ENCODE measurements around the gene GATD1.

The GATD1 gene

GRCh38 chr11:749731-750130 lies 27.6 kb downstream of the GATD1 start:
- Histone ChIP-seq H2AK5ac (ENCODE audit: low read length) (no peak overlapping the region), H3K4me1 (ENCODE audit: control insufficient read depth, low read depth, low read length) (peaks cover 3% of the 10 kb centered on the region), H3K79me1 (ENCODE audit: low read length) (peaks cover 9% of the 10 kb centered on the region), H3K27me3 (ENCODE audit: insufficient read depth, low read length, poor library complexity) (no peaks in the 10 kb centered on the region), H2BK15ac (replicated peaks; ENCODE audit: low read depth) (no peak overlapping the region), H3K79me2 (ENCODE audit: control insufficient read depth, insufficient read depth, low read length) (peaks cover 32% of the 10 kb centered on the region), H3K36me3 (ENCODE audit: control insufficient read depth, insufficient read depth, low read length) (no peaks in the 10 kb centered on the region), H3K9ac (ENCODE audit: low read length) (no peak overlapping the region), H3K4me3 (ENCODE audit: low read length) (no peak overlapping the region), H3K18ac (ENCODE audit: low read length) (no peak overlapping the region), H3K56ac (ENCODE audit: low read length) (no peak overlapping the region), H4K8ac (ENCODE audit: low read depth, low read length) (no peak overlapping the region), H4K5ac (ENCODE audit: low read length) (no peak overlapping the region), H3K4ac (ENCODE audit: low read depth, low read length) (no peak overlapping the region), H2BK120ac (ENCODE audit: low read depth, low read length) (no peak overlapping the region), H3K23ac (ENCODE audit: low read length) (no peak overlapping the region), H3K4me2 (ENCODE audit: low read length) (no peak overlapping the region), H3K27ac (ENCODE audit: low read depth, low read length) (no peak overlapping the region), H2BK5ac (ENCODE audit: low read length) (no peak overlapping the region)
- no peak for DNase-seq
- WGBS (ENCODE audit: extremely low coverage, insufficient coverage, low lambda C conversion rate), result no CpG with 5 or more reads among the region's 2 CpGs

GRCh38 chr11:748007-748359 lies 29.3 kb downstream of the GATD1 start:
- Histone ChIP-seq H4K5ac (ENCODE audit: low read length) (no peak overlapping the region), H3K36me3 (ENCODE audit: control insufficient read depth, insufficient read depth, low read length) (no peaks in the 10 kb centered on the region), H3K4me3 (ENCODE audit: low read length) (peak overlapping the region; percentile 94), H4K8ac (ENCODE audit: low read depth, low read length) (no peak overlapping the region), H3K9ac (ENCODE audit: low read length) (peak overlapping the region; percentile 92), H2BK15ac (replicated peaks; ENCODE audit: low read depth) (no peak overlapping the region), H2BK120ac (ENCODE audit: low read depth, low read length) (no peak overlapping the region), H3K23ac (ENCODE audit: low read length) (peak overlapping the region; percentile 91), H3K4ac (ENCODE audit: low read depth, low read length) (no peak overlapping the region), H3K18ac (ENCODE audit: low read length) (peak overlapping the region; percentile 42), H2BK5ac (ENCODE audit: low read length) (no peak overlapping the region), H3K27ac (ENCODE audit: low read depth, low read length) (no peak overlapping the region), H3K79me2 (ENCODE audit: control insufficient read depth, insufficient read depth, low read length) (peaks cover 32% of the 10 kb centered on the region), H3K79me1 (ENCODE audit: low read length) (peaks cover 9% of the 10 kb centered on the region), H3K4me2 (ENCODE audit: low read length) (peak overlapping the region; percentile 98), H3K56ac (ENCODE audit: low read length) (peak overlapping the region; percentile 92), H2AK5ac (ENCODE audit: low read length) (no peak overlapping the region), H3K27me3 (ENCODE audit: insufficient read depth, low read length, poor library complexity) (no peaks in the 10 kb centered on the region), H3K4me1 (ENCODE audit: control insufficient read depth, low read depth, low read length) (peaks cover 3% of the 10 kb centered on the region)
- no peak for DNase-seq
- no CpG with 5 or more reads among the region's 18 CpGs for WGBS (ENCODE audit: extremely low coverage, insufficient coverage, low lambda C conversion rate)

GRCh38 chr11:747158-748006 lies 29.9 kb downstream of the GATD1 start, which contains the start of gene TALDO1:
TALDO1 (plus strand) TSS chr11:747464; CDS start chr11:747482, 18 bp downstream.
- no peak within 1 kb of the TSS for H2BK15ac ChIP-seq (replicated peaks; ENCODE audit: low read depth)
- peak within 1 kb of the TSS; percentile 95 for H3K56ac ChIP-seq (ENCODE audit: low read length)
- H3K79me2 ChIP-seq (ENCODE audit: control insufficient read depth, insufficient read depth, low read length), result peaks cover 27% of the 10 kb centered on the region
- peak; percentile 94 for DNase-seq
- H3K23ac ChIP-seq (ENCODE audit: low read length), result peak within 1 kb of the TSS; percentile 94
- H2BK120ac ChIP-seq (ENCODE audit: low read depth, low read length), result peak within 1 kb of the TSS; percentile 6
- peak within 1 kb of the TSS; percentile 10 for H3K4ac ChIP-seq (ENCODE audit: low read depth, low read length)
- no peaks in the 10 kb centered on the region for H3K36me3 ChIP-seq (ENCODE audit: control insufficient read depth, insufficient read depth, low read length)
- H3K9ac ChIP-seq (ENCODE audit: low read length), result peak within 1 kb of the TSS; percentile 92
- no peak within 1 kb of the TSS for H2BK5ac ChIP-seq (ENCODE audit: low read length)
- peak within 1 kb of the TSS; percentile 98 for H3K4me2 ChIP-seq (ENCODE audit: low read length)
- H3K27ac ChIP-seq (ENCODE audit: low read depth, low read length), result peak within 1 kb of the TSS; percentile 85
- H3K18ac ChIP-seq (ENCODE audit: low read length), result peak within 1 kb of the TSS; percentile 77
- H3K4me1 ChIP-seq (ENCODE audit: control insufficient read depth, low read depth, low read length), result peaks cover 3% of the 10 kb centered on the region
- H4K8ac ChIP-seq (ENCODE audit: low read depth, low read length), result no peak within 1 kb of the TSS
- H4K5ac ChIP-seq (ENCODE audit: low read length), result no peak within 1 kb of the TSS
- no CpG with 5 or more reads among the region's 112 CpGs for WGBS (ENCODE audit: extremely low coverage, insufficient coverage, low lambda C conversion rate)
- H3K79me1 ChIP-seq (ENCODE audit: low read length), result peaks cover 9% of the 10 kb centered on the region
- H2AK5ac ChIP-seq (ENCODE audit: low read length), result no peak within 1 kb of the TSS
- no peaks in the 10 kb centered on the region for H3K27me3 ChIP-seq (ENCODE audit: insufficient read depth, low read length, poor library complexity)
- peak within 1 kb of the TSS; percentile 94 for H3K4me3 ChIP-seq (ENCODE audit: low read length)

GRCh38 chr11:746289-747157 lies 30.8 kb downstream of the GATD1 start:
- Histone ChIP-seq H2BK5ac (ENCODE audit: low read length) (no peak overlapping the region), H2BK120ac (ENCODE audit: low read depth, low read length) (no peak overlapping the region), H4K5ac (ENCODE audit: low read length) (no peak overlapping the region), H3K4ac (ENCODE audit: low read depth, low read length) (peak overlapping the region; percentile 10), H3K27ac (ENCODE audit: low read depth, low read length) (peak overlapping the region; percentile 85), H3K4me2 (ENCODE audit: low read length) (peak overlapping the region; percentile 87), H3K79me1 (ENCODE audit: low read length) (peaks cover 9% of the 10 kb centered on the region), H3K36me3 (ENCODE audit: control insufficient read depth, insufficient read depth, low read length) (no peaks in the 10 kb centered on the region), H3K56ac (ENCODE audit: low read length) (peak overlapping the region; percentile 95), H3K79me2 (ENCODE audit: control insufficient read depth, insufficient read depth, low read length) (peaks cover 25% of the 10 kb centered on the region), H2BK15ac (replicated peaks; ENCODE audit: low read depth) (no peak overlapping the region), H2AK5ac (ENCODE audit: low read length) (no peak overlapping the region), H3K18ac (ENCODE audit: low read length) (peak overlapping the region; percentile 77), H3K23ac (ENCODE audit: low read length) (no peak overlapping the region), H4K8ac (ENCODE audit: low read depth, low read length) (no peak overlapping the region), H3K27me3 (ENCODE audit: insufficient read depth, low read length, poor library complexity) (no peaks in the 10 kb centered on the region), H3K9ac (ENCODE audit: low read length) (peak overlapping the region; percentile 89), H3K4me3 (ENCODE audit: low read length) (peak overlapping the region; percentile 73), H3K4me1 (ENCODE audit: control insufficient read depth, low read depth, low read length) (peaks cover 3% of the 10 kb centered on the region)
- peak; percentile 65 for DNase-seq
- WGBS (ENCODE audit: extremely low coverage, insufficient coverage, low lambda C conversion rate), result no CpG with 5 or more reads among the region's 46 CpGs

GRCh38 chr11:745428-745827 lies 31.9 kb downstream of the GATD1 start:
- H2BK15ac ChIP-seq (replicated peaks; ENCODE audit: low read depth), result no peak overlapping the region
- no peak overlapping the region for H3K56ac ChIP-seq (ENCODE audit: low read length)
- H3K27me3 ChIP-seq (ENCODE audit: insufficient read depth, low read length, poor library complexity), result no peaks in the 10 kb centered on the region
- H3K27ac ChIP-seq (ENCODE audit: low read depth, low read length), result no peak overlapping the region
- H4K5ac ChIP-seq (ENCODE audit: low read length), result no peak overlapping the region
- no peak overlapping the region for H4K8ac ChIP-seq (ENCODE audit: low read depth, low read length)
- no peak overlapping the region for H3K4me3 ChIP-seq (ENCODE audit: low read length)
- H3K4me1 ChIP-seq (ENCODE audit: control insufficient read depth, low read depth, low read length), result peaks cover 3% of the 10 kb centered on the region
- no CpG with 5 or more reads among the region's 1 CpG for WGBS (ENCODE audit: extremely low coverage, insufficient coverage, low lambda C conversion rate)
- no peak overlapping the region for H3K4me2 ChIP-seq (ENCODE audit: low read length)
- peaks cover 25% of the 10 kb centered on the region for H3K79me2 ChIP-seq (ENCODE audit: control insufficient read depth, insufficient read depth, low read length)
- H2BK5ac ChIP-seq (ENCODE audit: low read length), result no peak overlapping the region
- H3K36me3 ChIP-seq (ENCODE audit: control insufficient read depth, insufficient read depth, low read length), result no peaks in the 10 kb centered on the region
- no peak overlapping the region for H3K9ac ChIP-seq (ENCODE audit: low read length)
- no peak overlapping the region for H2AK5ac ChIP-seq (ENCODE audit: low read length)
- peaks cover 9% of the 10 kb centered on the region for H3K79me1 ChIP-seq (ENCODE audit: low read length)
- no peak overlapping the region for H3K4ac ChIP-seq (ENCODE audit: low read depth, low read length)
- no peak overlapping the region for H3K23ac ChIP-seq (ENCODE audit: low read length)
- H3K18ac ChIP-seq (ENCODE audit: low read length), result no peak overlapping the region
- H2BK120ac ChIP-seq (ENCODE audit: low read depth, low read length), result no peak overlapping the region
- DNase-seq, result no peak

Data from mesendoderm (in vitro differentiated cells).